Glomerular visceral epithelial cell (primary cell): ENCODE data around the gene NFYA.

Experiments
- DNase-seq: peaks from one replicate; pipeline ENCODE4 v3.0.0-alpha.2; 2016; ENCODE audit errors: extremely low spot score

Gene NFYA

DNA sequence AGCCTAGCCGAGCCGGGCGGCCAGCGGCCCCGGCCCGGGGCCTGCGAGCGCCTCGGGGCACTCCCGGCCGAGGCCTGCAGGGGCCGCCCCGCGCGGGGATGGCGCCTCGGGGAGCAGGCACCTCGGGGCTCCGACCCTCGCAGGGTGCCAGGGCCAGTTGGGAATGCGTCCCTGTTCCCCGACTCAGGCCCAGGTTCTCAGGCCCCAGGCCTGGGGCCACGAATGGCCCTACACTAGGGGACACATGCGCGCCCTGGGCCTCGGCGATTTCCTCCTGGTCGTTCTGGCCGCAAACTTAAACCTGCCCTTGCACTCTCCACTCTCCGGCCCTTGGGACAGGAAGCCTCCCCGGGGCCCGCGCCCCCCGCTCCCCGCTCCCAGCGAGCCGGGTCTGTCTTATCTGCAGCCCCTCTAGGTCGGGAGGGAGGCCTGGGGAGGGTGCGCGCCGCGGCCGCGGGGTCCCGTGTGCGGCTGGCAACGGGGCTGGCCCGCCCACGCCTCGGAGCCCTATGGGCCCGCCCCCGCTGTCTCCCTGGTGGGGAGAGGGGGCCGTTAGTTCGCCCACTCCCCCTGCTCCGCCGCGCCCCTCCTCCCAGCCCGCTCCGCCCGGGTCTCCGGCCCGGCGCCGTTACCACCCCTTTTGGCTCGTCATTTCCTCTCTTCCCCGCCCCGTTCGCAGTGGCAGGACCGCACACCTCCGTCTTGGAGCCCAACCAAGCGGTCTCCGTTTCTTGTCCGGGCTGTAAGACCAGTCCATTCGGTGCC lies 611 bp downstream of the NFYA start:
- peak; percentile 84 for DNase-seq

DNA sequence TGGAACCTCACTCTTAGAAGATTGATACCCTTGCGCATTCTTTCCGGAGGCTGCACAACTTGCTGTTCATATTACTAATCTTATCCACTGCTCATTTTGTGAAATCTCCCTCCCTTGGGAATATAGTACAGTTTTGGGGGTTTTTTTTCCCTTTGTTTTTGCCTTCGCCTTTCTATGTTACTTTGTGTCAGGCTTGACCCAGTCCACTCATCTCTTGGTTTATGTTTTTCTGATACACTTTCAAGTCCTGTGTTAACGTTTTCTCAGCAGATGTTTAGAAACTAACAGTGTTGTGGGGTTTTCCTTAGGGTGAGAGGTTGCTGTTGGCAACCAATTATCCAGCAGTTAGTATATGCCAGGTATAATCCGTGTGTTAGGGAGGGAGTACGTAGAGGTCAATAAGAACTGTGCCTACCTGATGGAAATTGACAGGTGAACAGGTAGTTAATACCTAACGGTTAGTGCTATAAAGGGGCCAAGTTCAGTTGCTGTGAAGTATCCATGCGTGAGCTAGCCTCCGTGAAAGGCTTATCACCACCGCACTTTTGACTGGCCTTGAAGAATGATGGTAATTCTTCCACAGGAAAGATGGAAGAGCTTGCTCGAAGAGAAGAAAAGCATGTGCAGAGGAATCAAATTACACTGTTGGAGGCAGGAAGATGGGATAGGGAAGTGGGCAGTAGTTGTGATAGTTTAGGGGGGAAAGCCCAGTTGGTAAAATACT lies 1.4 kb downstream of the NFYA start:
- peak; percentile 20 for DNase-seq

DNA sequence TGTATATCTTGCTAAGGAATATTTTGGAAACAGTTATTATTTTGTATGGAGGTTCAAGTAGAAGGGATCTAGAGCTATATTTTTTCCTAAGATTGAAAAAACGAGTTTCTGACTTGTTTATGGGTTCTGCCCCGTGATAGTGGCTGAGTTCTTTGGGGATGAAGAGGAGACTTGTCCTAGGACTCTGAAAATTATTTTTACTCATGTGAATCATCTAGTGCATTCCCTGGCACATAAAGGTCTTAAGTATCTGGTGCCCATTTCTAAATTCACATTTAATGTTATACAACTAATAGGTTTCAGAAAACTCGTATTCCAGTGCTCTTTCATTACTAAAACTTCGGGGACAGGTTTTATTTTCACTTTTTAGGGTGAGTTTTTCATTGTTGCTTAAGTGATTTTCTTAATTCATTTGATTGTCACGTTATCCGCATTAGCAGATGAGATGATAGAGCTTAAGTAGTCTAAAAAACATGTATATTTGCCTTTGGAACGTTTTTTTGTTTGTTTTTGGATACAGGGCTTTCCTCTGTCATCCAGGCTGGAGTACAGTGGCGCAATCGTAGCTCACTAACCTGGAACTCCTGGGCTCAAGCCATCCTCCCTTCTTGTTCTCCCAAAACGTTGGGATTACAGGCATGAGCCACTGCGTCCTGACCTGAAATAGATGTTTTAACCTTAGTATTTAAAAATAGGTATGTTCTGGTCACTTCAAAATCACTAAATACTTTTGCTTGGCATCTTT lies 2.1 kb downstream of the NFYA start:
- DNase-seq, result no peak

DNA sequence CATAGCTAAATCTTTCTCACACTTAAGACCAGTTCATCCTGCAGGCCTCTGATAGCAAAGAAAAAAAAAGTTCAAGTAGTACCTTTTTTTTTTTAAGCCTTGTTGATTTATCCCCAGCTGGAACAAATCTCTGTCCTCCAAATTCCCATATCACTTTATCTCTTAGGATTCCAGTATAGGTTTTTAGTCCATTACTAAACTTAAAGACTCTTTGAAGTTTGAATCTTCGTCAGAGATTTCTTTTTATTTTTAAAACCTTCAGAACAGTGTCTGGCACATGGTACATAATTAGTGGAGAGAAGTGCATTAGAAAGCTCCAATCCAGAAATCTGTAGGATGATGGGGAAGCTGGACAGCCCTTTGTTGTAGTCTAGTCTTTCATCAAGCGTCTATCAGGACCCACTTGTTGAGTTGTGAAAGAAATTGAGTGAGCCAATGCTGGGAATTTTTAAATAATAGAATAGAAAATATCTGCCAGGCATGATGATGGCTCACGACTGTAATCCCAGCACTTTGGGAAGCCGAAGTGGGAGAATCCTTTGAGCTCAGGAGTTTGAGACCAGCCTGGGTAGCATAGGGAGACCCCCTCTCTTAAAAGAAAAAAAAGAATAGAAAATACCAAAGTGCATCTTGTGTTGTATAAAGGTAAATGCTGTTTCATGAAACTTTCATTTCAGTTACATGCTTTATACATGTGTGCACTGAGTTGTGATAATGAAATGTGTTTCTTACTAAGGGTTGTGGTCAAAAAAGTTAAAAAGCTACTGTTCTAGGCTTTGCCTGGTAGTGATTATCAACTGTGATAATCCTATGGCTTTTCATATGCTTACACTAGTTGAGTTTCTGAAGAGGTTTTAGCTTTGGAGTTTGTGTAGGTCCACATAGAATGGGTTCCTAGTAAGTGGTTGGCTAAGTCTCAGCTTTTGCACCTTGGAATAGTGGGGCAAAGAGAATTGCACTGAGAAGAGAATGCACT lies 3.2 kb downstream of the NFYA start:
- DNase-seq, result no peak

DNA sequence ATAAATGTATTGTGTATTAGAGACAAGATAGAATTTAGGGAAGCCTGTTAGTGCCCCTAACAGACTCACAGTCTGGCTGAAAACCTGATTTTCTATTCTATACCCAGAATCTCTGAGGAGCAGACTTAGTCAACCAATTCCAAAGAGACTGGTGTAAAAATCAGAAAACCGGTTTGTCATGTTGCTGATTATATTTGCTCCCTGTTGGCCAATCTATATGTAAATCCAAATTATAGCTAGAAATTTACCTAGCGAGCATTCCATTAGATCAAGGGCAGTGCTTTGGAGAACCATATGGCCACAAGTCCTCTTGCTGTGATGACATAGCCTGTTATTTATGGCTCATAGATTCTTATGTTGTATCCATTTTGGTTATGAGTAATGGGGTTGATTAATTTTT lies 4.8 kb downstream of the NFYA start:
- DNase-seq, result no peak

DNA sequence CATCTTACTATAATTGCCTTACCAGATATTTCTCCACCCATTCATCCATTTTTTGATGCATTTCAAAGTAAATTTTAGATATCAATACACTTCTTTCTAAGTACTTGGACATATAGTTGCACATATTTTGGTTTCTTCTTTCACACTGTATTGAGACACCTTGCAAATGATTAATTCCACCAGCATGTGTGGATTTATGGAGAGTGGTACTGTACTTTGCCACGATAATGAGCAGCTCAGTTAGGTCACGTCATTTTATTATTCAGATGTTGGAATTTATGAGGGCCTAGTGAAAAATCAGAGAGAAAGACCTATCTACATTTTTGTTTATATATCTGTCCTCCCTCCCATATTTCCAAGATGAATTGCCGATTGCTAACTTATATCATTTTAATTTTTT lies 5.3 kb downstream of the NFYA start:
- DNase-seq, result no peak

DNA sequence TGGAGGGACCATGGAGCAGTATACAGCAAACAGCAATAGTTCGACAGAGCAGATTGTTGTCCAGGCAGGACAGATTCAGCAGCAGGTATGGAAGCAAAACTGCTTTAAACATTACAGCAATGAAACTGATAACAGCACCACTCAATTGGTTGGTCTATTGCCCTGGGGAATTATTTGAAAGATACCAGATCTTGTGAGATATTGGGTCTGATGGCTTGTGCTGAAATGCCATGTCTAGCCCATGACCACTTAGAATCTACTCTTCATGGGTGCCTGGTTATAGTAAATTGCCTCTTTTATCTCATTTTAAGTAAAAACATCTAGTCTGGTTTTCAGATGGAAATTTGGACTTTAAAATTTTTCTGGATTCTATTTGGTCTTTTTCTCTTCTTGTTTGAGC lies 6.3 kb downstream of the NFYA start:
- no peak for DNase-seq

DNA sequence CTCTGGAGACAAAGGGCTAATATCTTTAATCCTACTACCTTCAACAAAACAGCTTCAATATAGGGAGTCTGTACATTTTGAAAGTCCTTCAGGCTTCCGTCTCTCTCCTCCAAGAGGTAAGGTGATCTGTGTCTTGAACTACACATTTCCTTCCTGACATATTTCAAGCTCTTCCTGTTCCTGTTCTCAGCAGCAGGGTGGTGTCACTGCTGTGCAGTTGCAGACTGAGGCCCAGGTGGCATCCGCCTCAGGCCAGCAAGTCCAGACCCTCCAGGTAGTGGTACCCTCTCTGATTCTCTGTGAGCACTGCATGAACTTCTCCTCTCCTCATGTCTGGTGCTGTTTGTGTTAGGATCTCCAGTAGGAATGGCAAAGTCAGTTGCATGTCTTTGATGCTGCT lies 7.8 kb downstream of the NFYA start:
- DNase-seq, result no peak

DNA sequence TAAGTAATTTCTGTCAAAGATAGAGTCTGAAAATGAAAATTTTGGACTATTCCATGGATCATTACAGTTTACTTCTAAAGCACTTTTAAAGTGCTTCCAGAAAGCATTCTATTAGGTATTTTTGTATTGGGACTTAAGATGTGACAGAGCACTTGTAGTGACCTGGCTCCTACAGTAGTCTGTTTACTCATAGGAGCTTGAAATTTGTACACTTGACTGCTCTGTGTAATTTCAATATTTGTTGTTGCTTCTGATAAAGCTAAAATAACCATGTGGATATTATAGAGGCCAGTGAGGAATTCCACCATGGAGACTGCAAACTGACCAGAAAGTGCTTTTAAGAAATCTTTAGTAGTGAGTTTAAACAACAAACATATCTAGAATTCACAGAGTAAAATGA lies 10.3 kb downstream of the NFYA start:
- no peak for DNase-seq

DNA sequence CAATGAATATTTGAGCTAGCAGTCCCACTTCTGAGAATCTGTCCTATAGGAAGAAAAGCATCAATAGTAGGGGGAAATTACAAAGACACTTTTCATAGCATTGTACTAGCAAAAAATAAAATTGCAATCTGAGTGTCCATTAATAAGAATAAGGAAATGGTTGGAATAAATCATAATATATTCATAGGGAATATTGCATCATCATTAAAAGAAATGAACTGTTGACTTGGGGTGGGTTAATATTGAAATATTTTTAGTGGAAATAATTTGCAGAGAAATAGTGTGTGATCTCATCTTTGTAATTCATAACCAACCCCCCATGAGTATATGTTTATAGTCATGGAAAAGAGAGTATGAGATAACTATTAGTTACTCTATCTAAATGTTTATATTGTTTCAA lies 12.4 kb downstream of the NFYA start:
- DNase-seq, result no peak

DNA sequence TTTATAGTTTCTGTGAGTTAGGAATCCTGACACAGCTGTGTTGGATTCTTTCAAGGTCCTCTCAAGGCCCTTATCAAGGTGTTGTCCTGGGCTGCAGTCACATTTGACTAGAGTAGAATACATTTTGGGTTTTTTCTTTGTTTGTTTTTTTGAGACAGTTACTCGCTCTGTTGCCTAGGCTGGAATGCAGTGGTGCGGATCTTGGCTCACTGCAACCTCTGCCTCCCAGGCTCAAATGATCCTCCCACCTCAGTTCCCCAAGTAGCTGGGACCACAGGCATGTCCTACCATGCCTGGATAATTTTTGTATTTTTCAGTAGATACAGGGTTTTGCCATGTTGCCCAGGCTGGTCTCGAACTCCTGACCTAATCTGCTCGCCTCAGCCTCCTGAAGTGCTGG lies 15.7 kb downstream of the NFYA start:
- DNase-seq, result peak; percentile 48

DNA sequence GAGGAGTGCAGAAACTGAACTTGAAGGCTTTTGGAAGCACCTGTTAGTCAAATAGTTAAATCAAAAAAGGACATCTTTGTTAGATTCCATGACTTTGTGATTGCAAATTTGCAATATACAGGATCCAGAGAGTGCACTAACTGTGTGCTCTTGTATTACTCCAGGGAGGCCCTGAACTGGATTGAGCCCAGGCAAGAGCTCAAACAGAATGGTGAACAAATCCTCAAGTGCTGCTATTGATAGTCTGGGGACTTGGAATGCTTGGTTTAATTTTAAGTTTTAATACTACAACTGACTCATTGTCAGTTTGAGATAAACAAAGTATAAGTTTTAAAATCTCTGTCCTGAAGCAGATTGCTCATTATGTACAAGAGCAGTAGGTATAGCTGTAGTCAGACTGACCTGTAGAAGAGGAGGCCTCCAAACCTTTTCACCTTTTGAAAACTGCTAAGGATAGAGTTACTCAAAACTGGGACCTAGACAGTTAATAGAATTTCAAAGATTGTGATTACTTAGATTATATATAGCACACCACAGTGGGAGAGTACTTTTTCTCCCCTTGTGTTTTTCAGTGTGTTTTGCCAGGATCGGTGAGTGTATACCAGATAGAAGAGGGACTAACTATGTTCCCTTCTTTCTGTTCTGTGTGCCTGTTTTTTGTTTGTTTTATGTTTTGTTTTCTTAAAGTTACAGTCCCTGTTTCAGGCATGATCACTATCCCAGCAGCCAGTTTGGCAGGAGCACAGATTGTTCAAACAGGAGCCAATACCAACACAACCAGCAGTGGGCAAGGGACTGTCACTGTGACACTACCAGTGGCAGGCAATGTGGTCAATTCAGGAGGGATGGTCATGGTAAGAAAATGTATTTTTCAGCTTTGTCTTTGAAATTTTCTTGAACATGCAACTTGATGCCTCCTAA lies 18.3 kb downstream of the NFYA start:
- DNase-seq, result no peak

DNA sequence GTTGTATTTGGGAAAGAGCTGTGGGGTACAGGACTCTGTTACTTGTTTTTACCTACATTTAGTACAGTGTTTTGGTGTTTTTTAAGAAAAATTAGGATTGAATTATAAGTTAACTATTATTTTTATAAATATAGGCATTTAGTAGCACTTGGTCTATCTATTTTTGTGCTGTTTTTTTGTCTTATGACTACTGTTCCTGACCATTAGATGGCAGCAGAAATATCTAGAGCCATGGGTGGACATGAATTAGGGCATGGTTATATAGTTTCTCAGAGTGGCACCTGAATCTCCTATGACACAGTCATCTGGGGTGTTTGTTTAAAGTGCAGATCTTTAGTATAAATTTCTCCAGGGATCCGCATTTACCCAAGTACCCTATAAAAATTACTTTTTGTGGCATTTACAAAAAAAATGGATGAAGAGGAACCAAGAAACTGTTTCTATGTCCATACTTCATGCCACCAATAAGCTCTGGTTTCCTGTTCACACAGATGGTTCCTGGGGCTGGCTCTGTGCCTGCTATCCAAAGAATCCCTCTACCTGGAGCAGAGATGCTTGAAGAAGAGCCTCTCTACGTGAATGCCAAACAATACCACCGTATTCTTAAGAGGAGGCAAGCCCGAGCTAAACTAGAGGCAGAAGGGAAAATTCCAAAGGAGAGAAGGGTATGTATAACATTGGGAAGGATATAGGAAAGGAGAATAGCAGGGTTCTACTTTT lies 19.8 kb downstream of the NFYA start:
- DNase-seq, result peak; percentile 37

DNA sequence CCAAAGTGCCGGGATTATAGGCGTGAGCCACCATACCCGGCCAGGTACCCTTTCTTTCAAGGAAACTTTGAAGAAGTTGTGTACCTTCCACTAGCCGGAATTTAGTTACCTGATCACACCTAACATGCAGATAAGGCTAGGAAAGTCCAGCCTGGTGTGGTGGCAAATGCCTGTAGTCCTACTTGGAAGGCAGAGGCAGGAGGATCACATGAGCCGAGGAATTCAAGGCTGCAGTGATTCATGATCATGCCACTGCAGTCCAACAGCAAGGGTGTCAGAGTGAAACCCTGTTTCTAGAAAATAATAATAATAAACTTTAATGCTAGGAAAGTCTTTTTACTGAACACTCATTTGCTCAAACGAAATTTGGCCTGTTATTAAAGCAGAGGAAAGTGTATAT lies 21.0 kb downstream of the NFYA start:
- no peak for DNase-seq

DNA sequence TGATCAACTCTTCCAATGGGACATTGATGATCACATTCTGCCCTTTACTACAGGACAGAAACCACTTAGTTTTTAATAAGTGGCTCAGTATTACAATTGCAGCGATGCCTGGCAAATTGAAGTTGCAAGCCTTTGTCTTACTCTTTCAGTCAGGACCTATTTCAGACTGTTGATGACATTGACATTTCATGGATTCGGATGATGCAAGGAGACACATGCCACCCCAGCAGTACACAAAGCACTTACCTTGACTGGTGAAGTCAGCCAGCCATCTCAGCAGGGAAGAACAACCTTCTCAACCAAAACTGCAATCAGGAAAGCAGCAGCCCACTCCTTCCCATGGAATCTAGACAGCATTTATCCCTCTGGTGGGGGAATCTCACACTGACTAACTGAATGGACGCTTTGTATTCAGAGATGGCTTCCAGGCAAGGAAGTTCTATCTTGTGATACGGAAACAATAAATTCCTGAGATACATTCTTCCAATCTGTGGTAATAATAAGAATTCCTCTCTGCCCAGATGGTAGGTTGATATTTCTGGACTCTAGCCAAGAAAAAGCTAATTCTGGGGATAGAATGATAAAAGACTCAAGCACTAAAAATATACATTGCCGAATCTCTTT lies 24.8 kb downstream of the NFYA start:
- peak; percentile 46 for DNase-seq

DNA sequence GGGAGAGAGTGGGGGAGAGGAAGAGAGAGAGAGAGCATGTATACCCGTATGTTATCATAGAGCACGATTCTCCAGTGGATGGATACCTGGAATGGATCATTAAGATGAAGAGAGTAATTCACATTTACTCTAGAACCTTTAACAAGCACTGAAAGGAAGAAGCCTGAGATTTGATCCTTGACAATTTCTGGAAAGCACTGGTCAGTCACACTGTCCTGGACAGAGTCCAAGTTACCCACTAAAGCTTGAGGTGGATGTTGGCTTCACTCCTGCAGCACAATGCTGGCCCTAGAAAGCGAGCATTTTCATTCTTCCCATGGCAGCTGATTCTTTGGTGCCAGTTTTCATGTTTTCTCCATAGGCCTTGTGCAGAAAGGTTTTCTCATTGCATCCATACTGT lies 25.6 kb downstream of the NFYA start:
- DNase-seq, result no peak

DNA sequence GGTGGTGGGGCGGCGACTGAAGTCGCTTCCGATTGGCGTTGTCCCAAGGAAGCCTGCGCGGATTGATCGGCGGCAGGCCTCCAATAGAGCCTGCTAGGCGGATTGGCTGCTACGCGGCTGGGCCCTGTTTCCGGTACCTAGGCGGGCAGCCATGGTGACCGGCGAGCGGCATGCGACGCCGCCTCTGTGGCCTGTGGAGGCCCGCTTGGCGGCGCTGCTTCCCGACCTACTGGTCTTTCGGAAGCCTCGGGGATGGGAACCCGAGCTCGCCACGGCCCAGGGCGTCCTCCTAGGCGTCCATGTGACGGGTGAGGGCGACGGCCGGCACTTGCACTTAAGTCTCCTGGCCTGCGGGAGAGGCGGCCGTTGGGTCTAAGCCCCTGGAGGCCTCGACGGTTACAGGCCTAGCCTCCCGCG lies 28.1 kb downstream of the NFYA start:
- DNase-seq, result no peak

DNA sequence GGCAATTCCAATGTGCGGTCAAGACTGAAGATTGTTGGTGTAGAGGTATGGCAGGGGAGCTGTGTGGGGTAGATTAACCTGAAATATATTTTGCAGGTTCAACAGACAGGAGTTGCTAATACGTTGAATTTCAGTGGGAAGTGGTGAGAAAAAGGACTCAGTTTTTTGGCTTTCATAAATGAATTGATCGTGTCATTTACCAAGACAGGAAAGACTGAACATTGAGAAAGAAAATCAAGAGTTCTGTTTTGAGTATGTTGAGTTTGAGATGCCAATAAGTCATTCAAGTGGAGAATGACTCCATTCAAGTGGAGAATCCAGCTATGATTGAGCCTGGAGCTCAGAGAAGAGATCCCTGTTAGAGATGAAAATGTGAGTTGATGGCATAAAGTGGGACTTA lies 31.1 kb downstream of the NFYA start:
- DNase-seq, result no peak

DNA sequence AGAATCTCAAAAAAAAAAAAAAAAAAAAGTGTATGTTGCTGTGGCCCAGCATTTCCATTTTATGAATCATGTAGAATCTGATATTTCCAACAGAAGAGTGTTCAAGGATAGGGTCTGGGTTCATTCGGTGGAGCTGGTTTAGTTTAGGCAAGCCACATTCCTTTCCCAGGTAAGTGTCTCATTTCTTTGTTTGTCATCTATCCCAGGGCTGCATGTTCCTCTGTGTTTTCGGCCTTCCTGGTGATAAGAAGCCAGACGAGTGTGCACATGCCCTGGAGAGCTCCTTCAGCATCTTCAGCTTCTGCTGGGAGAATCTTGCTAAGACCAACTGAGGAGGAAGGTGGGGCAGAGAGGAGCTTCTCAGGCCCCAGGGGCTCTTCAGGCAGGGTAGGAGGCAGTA lies 38.2 kb downstream of the NFYA start:
- DNase-seq, result no peak
